ENCODE measurements around the gene CALHM1.

DNA sequence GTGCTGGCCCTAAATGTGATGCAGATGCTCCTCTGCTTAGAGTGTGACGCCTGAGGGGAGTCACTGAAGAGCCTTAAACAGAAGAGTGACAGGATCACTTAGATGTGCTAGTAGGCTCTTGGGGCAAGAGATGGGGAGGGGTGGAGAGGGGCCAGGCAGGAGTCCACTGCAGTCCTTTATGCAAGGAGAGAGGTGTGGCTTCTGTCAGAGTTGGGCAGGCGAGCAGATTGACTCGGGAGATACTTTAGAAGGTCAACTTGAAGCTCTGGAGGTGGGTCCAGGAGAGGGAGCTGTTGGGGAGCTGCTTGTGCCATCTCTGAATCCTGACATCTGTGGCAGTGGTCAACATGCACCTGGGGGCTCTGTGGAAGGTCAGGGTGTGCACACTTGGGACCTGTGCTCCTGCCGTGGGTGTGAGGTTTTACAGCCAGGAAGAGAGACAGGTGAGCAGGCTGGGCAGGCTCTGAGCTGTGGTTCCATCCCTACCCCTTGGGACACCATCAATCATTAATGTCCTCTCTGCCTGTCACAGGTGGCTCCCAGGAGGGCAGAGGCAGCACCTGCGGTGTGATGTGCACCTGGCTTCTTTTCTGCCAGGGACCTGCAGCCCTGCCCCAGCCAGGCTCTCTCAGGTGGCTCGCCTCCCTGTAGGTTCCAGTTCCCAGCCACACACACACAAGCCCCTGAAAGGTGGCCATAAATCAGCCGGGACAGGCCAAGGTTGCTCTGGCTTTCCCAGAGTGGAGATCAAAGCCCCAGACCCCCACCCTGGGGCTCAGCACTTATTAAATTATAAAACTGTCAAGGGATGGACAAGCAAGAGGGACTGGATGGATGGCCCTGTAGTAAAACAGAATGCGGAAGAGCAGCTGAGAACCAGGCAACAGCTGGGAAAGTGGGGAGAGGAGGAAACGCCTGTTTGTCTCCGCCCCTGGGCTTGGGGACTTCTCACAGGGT is 48.8 kb upstream of the CALHM1 start:
- TF ChIP-seq, protein P1, sequence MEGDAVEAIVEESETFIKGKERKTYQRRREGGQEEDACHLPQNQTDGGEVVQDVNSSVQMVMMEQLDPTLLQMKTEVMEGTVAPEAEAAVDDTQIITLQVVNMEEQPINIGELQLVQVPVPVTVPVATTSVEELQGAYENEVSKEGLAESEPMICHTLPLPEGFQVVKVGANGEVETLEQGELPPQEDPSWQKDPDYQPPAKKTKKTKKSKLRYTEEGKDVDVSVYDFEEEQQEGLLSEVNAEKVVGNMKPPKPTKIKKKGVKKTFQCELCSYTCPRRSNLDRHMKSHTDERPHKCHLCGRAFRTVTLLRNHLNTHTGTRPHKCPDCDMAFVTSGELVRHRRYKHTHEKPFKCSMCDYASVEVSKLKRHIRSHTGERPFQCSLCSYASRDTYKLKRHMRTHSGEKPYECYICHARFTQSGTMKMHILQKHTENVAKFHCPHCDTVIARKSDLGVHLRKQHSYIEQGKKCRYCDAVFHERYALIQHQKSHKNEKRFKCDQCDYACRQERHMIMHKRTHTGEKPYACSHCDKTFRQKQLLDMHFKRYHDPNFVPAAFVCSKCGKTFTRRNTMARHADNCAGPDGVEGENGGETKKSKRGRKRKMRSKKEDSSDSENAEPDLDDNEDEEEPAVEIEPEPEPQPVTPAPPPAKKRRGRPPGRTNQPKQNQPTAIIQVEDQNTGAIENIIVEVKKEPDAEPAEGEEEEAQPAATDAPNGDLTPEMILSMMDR (IDR thresholded peaks at IDR 0.05; ENCODE audit: low read depth, low read length, missing input control): no peak
- TF ChIP-seq, protein P2, sequence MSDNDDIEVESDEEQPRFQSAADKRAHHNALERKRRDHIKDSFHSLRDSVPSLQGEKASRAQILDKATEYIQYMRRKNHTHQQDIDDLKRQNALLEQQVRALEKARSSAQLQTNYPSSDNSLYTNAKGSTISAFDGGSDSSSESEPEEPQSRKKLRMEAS (IDR thresholded peaks at IDR 0.05): no peak
- TF ChIP-seq SP1 (IDR thresholded peaks at IDR 0.05): no peak
- no peak for TF ChIP-seq JUND (IDR thresholded peaks at IDR 0.05)
- no peak for TF ChIP-seq EGR1 (IDR thresholded peaks at IDR 0.05; ENCODE audit: low read depth in 2 of 2)
- no peak for TF ChIP-seq NR2F2 (IDR thresholded peaks at IDR 0.05)
- no peak for TF ChIP-seq RAD21 (IDR thresholded peaks at IDR 0.05)
